CD1c-positive myeloid dendritic cell (primary cell): Measurements from ENCODE around the gene CYTH1.

ENCODE experiments used
- DNase-seq: peaks from one replicate; pipeline ENCODE4 v3.0.0-alpha.2; 2016; ENCODE audit errors: extremely low spot score

The CYTH1 gene

DNA sequence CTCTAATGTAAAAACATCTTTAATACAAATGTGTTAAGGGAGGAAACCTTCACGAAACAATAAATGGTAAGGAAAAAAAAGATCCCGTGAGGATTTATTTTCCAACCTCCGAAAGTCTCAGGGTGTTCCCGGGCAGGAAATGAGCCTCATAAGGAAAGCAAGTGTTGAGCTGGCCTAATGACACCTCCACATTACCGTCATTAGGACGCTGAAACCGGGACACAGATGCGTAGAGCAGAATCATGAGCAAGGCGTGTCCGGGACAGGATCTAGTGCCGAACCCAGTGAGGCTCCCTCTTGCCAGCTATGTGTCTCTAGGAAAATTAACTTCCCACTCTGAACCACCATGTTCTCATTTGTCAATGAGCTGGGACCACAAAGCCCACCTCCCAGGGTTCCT lies 22.7 kb upstream of the CYTH1 start:
- no peak for DNase-seq

DNA sequence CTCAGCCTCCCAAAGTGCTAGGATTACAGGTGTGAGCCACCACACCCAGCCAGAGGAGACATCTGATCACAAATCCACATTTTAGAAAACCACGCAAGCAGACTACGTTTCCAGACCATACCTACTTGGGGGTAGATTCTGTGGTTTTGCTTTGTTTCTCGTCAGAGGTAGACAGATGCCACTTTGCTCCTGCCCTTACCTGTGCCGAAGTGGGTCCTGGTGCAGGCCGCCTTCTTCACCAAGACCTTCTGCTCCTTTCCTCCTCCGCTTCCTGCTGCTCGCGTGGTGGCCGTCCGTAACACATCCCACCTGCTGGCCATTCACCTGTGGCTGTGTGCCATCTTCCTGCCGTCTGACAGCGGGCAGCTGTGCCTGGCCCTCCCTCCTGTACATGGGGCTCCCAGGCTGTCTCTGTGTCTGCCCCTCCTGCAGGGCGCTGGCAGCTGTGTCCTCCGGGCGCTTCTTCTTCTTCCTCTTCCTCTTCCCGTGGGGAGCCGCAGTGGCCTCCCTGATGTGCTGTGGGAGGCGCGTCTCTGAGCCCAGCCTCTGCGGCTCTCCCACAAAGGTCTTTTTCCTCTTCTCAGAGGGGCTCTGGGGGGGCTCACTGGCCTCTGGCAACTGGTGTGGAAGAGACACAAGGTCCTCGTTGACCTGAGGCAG lies 21.2 kb upstream of the CYTH1 start:
- no peak for DNase-seq

DNA sequence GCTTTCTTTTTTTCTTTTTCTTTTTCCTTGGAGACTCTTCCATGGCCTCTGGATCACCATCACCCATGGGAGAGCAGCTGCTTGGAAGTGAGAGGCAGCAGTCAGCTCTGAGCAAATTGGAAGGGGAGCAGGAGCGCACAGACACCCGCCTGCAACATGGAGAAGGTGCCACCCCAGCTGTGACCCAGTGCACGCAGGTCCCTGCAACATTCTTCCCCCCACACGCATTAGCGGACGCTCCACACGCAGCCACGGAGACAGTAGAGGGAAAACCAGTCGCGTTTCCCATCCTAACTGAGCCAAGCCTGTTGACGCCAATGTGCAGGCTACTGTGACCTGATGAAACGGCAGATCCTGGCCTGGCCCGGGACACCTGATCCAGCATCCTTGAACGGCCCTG lies 20.4 kb upstream of the CYTH1 start:
- no peak for DNase-seq

DNA sequence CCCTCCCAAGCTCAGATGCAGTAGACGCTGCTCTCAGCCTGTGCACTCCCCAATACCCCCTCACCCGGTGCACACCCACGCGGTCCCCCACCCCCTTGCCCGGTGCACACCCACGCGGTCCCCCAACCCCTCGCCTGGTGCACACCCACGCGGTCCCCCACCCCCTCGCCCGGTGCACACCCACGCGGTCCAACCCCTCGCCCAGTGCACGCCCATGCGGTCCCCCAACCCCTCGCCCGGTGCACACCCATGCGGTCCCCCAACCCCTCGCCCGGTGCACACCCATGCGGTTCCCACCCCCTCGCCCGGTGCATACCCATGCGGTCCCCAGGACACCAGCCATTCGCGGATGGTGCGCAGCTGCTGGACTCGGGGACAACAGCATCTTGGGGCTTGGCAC lies 19.9 kb upstream of the CYTH1 start:
- no peak for DNase-seq

DNA sequence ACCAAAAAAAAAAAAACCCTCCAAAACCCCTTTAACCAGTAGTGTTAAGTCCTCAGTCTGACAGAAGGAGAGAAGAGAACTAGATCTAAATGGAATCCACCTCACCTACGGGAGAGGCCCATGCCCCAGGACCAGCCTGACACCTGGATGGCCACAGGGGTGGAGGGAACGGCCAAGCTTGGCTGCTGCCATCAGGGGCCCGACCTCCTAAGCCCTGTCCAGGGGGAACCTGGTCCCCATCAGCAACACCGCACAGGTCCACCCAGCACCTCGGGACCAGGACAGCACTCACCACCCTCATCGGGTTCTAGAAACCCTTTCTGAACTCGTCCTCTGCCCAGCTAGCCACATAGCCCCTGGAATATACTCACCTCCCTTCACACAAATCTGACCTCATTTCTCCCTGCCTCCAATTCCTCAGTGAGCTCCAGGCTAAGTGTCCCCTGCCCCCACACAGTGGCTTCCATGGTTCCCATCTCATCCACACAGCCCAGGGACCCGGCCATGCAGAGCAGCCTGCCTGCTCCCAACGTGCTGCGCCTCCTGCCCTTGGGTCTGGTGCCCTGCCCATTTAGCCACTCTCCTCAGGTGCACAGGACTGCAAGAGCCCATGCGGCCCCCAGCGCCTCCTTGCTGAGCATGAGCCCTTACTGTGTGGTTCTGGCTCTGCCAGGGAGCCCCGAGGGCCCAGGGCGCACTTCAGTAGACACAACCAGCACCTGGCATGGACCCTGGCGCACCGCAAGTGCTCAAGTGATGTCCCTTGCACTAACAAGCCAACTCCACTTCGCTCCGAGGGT lies 18.3 kb upstream of the CYTH1 start:
- no peak for DNase-seq

DNA sequence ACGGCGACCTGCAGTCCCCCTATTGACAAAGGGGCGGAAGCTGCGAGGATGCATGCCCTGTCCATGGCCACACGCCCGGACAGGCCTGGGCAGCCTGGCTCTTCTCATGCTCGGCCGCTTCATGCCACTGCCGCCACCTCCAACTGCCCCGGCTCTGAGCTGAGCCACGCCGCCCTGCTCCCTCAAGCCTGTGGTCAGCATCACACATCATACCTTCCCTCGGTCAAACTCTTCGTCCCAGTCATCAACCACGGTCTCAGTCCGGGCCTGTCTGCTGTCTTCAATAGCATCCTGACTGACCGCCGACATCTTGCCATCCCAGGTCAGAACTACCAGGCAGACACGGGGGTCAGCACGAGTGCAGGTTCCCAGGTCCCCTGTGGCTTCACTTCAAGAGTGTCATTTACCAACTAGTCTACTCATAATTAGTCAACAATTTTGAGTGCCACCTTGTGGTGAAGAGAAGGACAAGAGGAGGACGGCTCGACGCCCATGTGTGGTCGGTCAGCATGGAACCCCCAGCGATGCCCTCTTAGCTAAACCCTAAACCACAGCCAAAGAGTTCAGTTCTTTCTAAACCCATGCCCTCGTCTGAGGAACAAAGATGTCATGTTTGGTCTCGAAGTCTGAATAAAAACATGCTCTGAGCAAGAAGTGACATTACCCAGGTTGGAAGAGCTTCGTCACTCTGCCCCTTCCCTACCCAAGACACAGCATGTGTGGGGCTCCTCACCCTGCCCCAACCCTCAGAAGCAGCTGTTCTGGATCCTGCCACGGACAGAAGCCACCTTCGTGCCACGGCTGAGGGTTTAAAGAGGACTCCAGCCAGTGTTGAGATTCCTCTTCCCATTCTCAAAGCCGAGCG lies 16.9 kb upstream of the CYTH1 start:
- peak; percentile 54 for DNase-seq

DNA sequence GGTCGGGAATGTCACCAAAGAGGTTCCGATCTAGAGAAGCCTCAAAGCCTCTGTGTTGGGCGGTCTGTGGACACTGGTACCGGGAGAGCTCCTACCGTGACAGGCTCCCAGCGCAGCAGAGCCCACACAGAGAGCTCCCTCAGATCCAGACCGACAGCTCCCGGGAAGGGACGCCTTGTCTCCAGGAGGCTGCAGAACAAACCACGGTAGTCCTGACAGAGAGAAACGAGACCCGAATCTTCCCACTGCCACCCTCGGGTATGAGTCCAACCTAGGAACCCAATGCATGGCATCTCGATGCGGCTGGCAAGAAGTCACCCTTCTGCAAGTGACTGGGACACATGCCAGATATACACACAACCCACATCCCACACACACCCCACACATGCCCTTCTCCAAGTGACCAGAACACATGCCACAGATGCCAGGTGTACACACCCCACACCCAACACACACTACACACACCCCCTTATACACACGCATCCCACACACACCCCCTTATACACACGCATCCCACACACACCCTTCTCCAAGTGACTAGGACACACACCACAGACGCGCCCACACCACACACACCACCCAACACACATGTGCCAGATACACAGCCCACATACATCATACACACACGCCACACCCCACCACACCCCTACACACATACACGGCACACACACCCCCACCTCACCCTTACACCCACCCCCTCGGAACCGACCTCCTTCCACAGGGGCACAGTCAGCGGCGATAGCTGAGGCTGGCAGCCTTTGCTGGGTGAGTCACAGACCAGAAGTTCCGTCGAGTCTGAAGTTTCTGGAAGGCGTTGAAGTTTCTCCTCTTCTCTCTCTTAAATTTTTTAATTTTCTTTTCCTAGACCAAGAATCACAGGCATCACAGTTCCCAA lies 15.9 kb upstream of the CYTH1 start:
- no peak for DNase-seq

DNA sequence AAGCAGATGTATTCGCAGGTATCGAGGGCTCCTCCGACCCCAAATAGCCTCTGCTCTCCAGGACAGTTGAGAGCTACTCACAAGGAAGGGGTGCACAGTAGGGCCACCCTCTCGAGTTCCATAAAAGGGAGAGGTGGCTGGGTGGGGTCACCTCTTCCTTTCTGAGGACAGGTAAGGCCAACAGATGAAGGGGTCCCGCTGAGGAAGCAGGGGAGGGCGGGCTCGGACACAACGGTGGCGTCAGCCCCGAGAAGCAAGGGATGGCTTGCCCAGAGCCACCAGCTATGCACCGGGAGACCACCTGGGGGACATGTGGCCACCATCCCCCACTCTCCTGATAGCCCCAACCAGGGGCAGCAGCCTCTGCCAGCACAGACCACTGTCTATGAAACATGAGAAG lies 15.1 kb upstream of the CYTH1 start:
- DNase-seq = no peak

DNA sequence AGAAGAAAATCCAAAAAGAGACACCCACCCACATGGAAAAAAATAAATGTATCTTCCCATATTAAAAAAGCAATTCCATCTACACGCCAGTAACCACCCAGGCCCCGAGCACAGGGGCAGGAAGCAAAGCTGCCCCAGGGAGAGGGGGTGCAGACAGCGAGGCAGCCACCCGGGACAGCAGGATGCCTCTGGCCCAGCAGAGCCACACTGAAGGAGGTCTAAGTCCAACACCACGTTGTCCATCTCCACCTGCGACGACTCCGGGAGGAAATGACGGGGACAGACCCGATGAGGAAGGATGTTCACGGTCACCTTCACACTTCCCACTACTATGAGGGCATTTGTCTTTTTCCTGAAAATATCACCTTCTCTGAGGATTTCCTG lies 14.4 kb upstream of the CYTH1 start:
- DNase-seq = no peak

DNA sequence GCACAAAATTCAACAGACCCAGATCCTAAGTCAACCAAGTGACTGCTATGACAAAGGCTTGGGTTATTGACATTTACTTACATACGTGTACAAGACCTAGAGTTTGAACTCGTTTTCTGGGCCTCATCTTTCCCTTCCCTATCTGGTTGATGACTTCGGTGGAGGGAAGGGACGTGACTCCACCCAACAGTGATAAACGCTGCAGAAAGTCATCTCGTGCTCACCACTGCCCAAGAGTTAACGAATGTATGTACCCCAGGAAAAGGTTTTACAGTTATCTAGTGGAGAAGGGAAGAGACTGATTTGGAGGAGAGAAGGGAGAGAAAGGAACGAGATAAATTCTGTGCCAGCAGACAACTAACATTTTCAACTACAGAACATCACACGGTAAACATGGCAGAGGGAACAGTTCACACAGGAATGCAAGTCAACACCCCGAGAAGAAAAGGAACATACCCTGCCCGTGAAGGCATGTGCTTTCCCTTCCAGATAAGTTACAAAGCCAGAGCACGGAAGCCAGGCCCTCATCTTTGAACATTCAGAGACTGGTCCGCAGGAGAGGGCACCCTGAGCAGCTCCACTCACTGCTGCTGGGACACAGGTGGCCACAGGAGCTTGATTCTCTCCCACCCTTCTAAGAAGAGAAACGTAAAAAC lies 13.9 kb upstream of the CYTH1 start:
- DNase-seq = no peak

DNA sequence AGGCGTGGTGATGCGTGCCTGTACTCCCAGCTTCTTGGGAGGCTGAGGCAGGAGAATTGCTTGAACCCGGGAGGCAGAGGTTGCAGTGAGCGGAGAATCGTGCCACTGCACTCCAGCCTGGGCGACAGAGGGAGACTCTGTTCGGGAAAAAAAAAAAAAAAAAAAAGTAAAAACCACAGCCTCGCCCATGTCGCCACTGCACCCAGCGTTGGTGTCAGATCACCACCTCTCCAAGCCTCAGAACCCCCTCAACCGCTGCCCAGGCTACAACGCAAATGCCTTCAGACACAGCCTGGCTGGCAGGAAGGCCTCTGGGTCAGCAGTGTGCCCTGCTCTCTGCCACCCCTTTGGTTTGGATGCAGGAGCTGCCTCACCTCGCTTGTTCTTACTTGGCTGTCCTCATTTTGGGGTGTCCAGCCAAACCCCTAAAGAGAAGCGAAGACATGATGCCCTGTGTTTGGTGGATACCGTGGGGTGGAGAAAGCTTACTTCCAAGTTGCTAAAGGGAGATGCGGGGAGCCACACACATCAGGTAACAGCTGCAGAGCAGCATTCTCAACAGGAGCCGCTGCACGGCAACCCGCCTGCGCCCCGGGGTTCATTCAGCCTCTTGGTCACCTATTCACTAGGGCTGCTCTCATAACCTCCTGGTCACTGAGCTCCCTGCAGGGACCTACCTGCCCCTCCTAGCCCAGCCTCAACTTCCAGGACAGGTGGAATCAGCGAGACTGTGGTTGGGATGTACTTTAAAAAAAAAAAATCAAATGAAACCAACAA lies 13.0 kb upstream of the CYTH1 start:
- DNase-seq = no peak

DNA sequence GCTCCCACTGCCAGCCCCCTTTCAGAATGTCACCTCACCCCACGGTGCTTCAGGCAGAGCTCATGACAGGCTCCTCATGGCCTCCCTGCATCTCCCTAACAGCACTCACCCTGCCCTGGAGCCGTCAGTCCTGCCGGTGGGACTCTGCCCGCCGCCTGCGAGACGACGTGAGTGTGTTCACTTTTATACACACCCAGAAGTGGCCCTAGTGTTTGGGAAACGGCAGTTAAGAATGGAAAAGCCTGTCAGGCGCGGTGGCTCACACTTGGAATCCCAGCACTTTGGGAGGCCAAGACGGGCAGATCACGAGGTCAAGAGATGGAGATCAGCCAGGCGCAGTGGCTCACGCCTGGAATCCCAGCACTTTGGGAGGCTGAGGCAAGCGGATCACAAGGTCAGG lies 12.3 kb upstream of the CYTH1 start:
- no peak for DNase-seq

DNA sequence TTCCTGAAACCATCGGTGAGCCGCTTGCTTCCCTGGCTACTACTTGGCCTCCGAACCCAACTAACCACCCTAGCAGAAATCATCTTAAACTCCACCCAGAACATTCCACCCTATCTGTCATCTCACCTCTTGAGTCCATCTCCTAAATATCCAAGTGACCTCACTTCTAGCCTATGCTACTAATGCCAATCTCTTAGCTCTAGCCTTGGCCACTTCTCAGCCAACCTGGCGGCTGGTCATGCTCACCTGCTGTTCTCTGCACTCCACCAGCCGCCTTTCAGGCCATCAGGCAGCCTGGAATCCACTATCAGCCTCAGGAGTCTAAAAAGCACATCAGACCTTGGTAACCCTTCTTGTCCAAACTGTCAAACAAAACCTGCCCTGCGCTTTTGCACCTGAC lies 11.9 kb upstream of the CYTH1 start:
- no peak for DNase-seq

DNA sequence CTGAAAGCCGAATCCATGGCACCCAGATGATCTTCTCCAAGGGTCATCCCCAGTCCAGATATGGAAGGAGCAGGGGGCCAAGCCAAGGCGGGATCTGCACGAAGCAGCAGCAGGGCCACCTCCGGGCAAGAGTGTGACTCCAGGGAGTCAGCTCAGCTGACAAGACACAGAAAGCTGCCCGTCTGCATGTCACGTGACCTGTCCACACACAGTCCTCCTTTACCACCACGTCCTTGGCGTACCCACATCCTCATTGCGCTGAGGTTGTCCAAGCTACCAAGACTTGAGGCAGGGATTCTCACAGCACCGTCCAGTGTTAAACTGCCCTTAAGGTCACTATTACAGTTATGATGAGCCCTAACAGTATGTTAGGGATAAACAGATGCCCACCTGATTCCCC lies 11.3 kb upstream of the CYTH1 start:
- DNase-seq = no peak

DNA sequence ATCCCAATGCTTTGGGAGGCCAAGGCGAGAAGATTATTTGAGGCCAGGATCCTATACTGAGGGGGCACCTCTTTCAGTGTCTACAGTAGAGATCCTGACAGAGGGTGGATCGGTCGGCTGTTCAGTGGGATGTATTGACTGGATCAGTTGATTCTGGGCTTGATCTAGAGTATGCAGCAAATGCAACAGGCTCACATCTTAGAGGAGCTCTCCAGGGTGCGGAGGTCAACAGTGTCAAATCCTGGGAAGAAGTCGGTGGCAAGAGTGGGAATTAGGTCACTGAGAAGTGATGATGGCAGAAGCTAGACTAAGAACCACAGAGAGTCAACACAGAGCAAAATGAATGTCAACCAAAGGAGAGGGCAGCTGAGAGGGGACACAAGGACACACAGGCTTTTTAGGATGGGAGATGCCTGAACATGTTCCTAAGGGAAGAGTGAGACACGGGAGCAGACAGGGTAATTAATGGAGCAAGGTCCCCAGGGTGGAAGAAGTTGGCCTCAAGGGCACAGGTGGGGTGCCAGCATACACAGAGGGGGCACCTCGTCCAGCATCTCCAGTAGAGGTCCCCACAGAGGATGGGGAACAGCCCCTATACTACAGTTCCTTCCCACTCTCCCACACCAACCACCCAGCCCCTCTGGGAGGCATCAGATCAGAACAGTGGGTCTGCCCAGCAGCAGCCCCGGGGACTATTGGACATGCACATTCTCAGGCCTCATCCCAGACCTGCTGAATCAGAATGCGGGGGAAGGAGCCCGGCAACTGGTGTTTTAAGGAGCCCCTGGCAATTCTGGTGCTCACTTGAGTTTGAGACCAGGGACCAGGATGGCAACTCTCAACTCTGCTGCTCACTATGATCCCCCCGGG lies 10.0 kb upstream of the CYTH1 start:
- DNase-seq = no peak

DNA sequence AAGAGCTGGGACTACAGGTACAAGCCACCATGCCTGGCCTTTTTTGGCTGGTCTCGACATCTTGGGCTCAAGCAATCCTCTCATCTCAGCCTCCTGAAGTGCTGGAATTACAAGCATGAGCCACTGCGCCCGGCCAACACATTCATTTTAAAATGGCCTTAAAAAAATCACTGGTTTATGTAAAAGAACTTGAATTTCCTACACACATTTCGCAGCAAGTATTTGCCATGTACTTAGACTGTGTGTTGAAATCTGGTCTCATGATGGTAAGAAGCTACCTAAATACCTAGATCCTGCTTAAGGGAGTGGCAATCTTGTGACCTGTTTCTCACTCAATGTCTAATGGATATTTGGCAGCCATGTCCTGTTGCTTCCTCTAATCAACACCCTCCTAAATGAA lies 8.5 kb upstream of the CYTH1 start:
- no peak for DNase-seq

DNA sequence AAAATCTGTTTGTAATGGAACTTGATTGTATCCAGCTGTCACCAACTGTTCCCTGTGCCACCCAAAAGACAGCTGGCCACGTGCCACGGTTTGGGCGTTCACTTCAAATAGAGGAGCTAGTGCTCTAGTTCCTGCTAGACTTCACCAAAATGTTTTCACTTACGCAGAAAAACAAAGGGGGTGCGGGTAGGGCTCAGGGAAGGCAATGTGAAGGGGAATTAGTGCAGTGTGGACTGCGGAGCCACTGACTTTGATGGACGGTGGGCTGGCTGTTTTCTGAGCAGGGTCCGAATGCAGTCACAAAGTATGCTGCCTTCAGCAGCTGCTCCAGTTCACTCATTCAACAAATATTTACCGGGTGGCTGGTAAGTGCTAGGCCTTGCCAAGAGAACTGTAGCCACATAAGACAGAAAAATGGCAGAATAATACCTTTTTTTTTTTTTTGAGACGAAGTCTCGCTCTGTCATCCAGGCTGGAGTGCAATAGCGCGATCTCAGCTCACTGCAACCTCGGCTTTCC lies 7.6 kb upstream of the CYTH1 start:
- peak; percentile 57 for DNase-seq

DNA sequence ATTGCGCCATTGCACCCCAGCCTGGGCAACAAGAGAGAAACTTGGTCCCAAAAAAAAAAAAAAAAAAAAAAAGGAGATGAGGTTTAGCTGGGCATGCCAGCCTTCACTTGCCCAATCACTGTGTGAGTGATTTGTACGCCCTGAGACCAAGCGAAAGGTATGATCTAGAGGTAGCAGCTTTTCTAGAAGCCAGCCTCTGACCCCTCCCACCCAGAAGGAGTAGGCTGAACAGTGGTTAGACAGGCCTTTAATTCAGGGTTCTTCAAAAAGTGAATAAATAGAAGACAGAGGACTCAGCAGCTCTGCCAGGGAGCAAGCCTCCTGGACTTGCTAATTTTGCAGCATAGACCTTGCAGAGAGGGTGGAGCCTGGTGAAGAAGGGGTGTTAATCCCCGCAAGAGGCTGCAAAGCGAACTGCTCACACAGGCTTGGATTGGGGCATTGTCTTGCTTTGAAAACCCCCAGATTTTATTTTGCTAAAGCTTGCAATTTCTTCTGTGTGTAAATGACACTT lies 7.1 kb upstream of the CYTH1 start:
- DNase-seq = no peak

DNA sequence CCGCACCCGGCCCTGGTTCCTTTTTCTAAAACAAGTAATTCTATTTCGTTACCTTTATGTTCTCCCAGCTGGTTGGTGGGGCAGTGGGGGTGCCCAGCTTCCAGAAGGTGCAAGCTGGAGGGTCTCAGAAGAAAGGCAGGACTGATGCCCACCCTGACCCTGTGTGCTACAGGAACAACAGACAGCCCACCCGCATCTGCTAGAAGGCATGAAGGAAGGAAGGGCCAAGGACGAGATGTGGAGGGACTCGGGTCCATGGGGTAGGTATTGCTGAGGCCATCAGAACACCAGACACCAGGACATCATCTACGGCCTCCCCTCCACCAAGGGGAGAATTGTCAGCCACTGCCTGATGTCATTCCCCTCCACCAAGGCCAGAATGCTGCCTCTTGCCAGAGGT lies 6.4 kb upstream of the CYTH1 start:
- DNase-seq = no peak
